ENCODE measurements around the gene SERPINA9.
"Not testable (repeated sequence)": the region's sequence is repeated elsewhere in the genome, so short reads cannot be mapped to it uniquely, and the experiment has no call there.

The SERPINA9 gene

GRCh38 chr14:94485944-94486841 is 10.2 kb upstream of the SERPINA9 start:
- no peak for DNase-seq (ENCODE audit: low read depth)

- DNase-seq (ENCODE audit: low read depth) = no peak
These were observed 8.5 kb upstream of the SERPINA9 start for GRCh38 chr14:94484481-94484880.

- no peak for DNase-seq (ENCODE audit: low read depth)
These were observed 7.8 kb upstream of the SERPINA9 start for GRCh38 chr14:94483729-94484275.

- DNase-seq (ENCODE audit: low read depth) = no peak
These were observed 7.1 kb upstream of the SERPINA9 start for GRCh38 chr14:94483071-94483451.

- DNase-seq (ENCODE audit: low read depth) = not testable (repeated sequence)
These were observed 6.4 kb upstream of the SERPINA9 start for GRCh38 chr14:94482132-94483070.

GRCh38 chr14:94481468-94482131 is 5.6 kb upstream of the SERPINA9 start:
- no peak for DNase-seq (ENCODE audit: low read depth)

GRCh38 chr14:94480809-94481208 is 4.8 kb upstream of the SERPINA9 start:
- no peak for DNase-seq (ENCODE audit: low read depth)

GRCh38 chr14:94478420-94478819 is 2.4 kb upstream of the SERPINA9 start:
- no peak for DNase-seq (ENCODE audit: low read depth)

- DNase-seq (ENCODE audit: low read depth) = no peak
These were observed 1.4 kb downstream of the SERPINA9 start for GRCh38 chr14:94474581-94475031.

- no peak for DNase-seq (ENCODE audit: low read depth)
These were observed 2.2 kb downstream of the SERPINA9 start for GRCh38 chr14:94473666-94474410.

GRCh38 chr14:94472842-94473241 is 3.2 kb downstream of the SERPINA9 start:
- DNase-seq (ENCODE audit: low read depth) = no peak

- DNase-seq (ENCODE audit: low read depth) = no peak
These were observed 5.0 kb downstream of the SERPINA9 start for GRCh38 chr14:94471045-94471444.

GRCh38 chr14:94470311-94470710 is 5.7 kb downstream of the SERPINA9 start:
- DNase-seq (ENCODE audit: low read depth) = no peak

GRCh38 chr14:94469261-94469660 is 6.7 kb downstream of the SERPINA9 start:
- no peak for DNase-seq (ENCODE audit: low read depth)

- no peak for DNase-seq (ENCODE audit: low read depth)
These were observed 8.1 kb downstream of the SERPINA9 start for GRCh38 chr14:94467728-94468520.

- no peak for DNase-seq (ENCODE audit: low read depth)
These were observed 9.2 kb downstream of the SERPINA9 start for GRCh38 chr14:94466706-94467370.

- DNase-seq (ENCODE audit: low read depth) = no peak
These were observed 11.0 kb downstream of the SERPINA9 start for GRCh38 chr14:94465042-94465441.

GRCh38 chr14:94464290-94464689 is 11.7 kb downstream of the SERPINA9 start:
- DNase-seq (ENCODE audit: low read depth) = no peak

GRCh38 chr14:94462763-94463572 is 13.0 kb downstream of the SERPINA9 start:
- DNase-seq (ENCODE audit: low read depth) = no peak
